Measurements from ENCODE around the gene BIN1. TPM values are rescaled to one million over a fixed set of nuclear protein-coding genes. Genes with fewer than 3 reads are reported as not detected.
A peak's percentile ranks its signal among the peaks of the same experiment; 100 is the strongest.

The BIN1 gene
- total and polyA plus RNA-seq, 2 of the 4 experiments (the other 2 are of a cell fraction), result 18.1 to 25.7 TPM

GRCh38 chr2:127104881-127105655 is 1.9 kb downstream of the BIN1 start (continued):
- no peak for TF ChIP-seq RCOR1 (IDR thresholded peaks at IDR 0.05; ENCODE audit: insufficient replicate concordance, low read length)
- TF ChIP-seq CEBPB (IDR thresholded peaks at IDR 0.05; ENCODE audit: low read depth, low read length), result no peak

- Histone ChIP-seq H3K56ac (ENCODE audit: extremely low read depth, insufficient read depth, low read length) (no peak overlapping the region), H3K4me3 (ENCODE audit: insufficient read depth, low read depth, low read length) (no peak overlapping the region), H3K27ac (ENCODE audit: insufficient read depth, low read length) (no peak overlapping the region), H3K4me1 (ENCODE audit: control insufficient read depth, insufficient read depth, low read length) (peaks cover 18% of the 10 kb centered on the region), H2AK9ac (replicated peaks; ENCODE audit: low read depth, low read length, poor library complexity) (peak overlapping the region; percentile 50), H2BK20ac (ENCODE audit: low read depth, low read length) (peak overlapping the region; percentile 32; the same call in 1 of the 2 replicates), H2AFZ (replicated peaks; ENCODE audit: low read length, poor library complexity) (no peak overlapping the region), H3K79me1 (ENCODE audit: low read depth in 1 of 2, low read length in 2 of 2) (peaks cover 11 to 61% of the 10 kb centered on the region in 2 experiments), H3K9me3 (ENCODE audit: control insufficient read depth, insufficient read depth, low read length) (no peaks in the 10 kb centered on the region), H3K36me3 (ENCODE audit: control insufficient read depth, insufficient read depth, low read length) (no peaks in the 10 kb centered on the region), H3K27me3 (ENCODE audit: control insufficient read depth, insufficient read depth, low read length) (no peaks in the 10 kb centered on the region), H3K14ac (replicated peaks; ENCODE audit: low read depth, low read length) (no peak overlapping the region), H4K91ac (ENCODE audit: insufficient read depth, low read depth, low read length) (peak overlapping the region; percentile 26; the same call in 1 of the 2 replicates), H3K18ac (ENCODE audit: low read depth, low read length) (no peak overlapping the region), H3K4ac (ENCODE audit: low read depth, low read length) (peak overlapping the region; percentile 34; the same call in 1 of the 2 replicates), H3K4me2 (ENCODE audit: low read depth, low read length) (no peak overlapping the region), H2AK5ac (ENCODE audit: low read depth, low read length) (peak overlapping the region; percentile 91; the same call in 1 of the 2 replicates), H4K5ac (ENCODE audit: low read depth, low read length) (no peak overlapping the region), H2BK15ac (ENCODE audit: low read depth, low read length) (no peak overlapping the region), H4K8ac (ENCODE audit: low read depth in 2 of 2, low read length in 2 of 2) (no peak overlapping the region), H4K20me1 (ENCODE audit: insufficient read depth, low read length) (peaks cover 34% of the 10 kb centered on the region), H3K9me1 (ENCODE audit: insufficient read depth, low read length) (peaks cover 18% of the 10 kb centered on the region), H3K9ac (ENCODE audit: low read depth, low read length) (no peak overlapping the region), H2BK120ac (ENCODE audit: low read depth, low read length) (0 out of 2 replicates have a peak overlapping the region, but pooled peaks have one; percentile 12), H2BK5ac (ENCODE audit: low read depth, low read length, poor library complexity, severe bottlenecking) (no peak overlapping the region), H3K23ac (ENCODE audit: low read depth, low read length) (no peak overlapping the region)
- TF ChIP-seq FOS (IDR thresholded peaks at IDR 0.05; ENCODE audit: low read depth, low read length) (no peak), RCOR1 (IDR thresholded peaks at IDR 0.05; ENCODE audit: insufficient replicate concordance, low read length) (no peak), CTCF (conservative IDR thresholded peaks at IDR 0.05; ENCODE audit: low read depth, low read length) (no peak), NFE2L2 (IDR thresholded peaks at IDR 0.05; ENCODE audit: low read depth, low read length) (no peak), RFX5 (IDR thresholded peaks at IDR 0.05; ENCODE audit: low read depth, low read length) (no peak), MAZ (IDR thresholded peaks at IDR 0.05; ENCODE audit: borderline replicate concordance, low read depth, low read length) (no peak)
- no peak for DNase-seq
- BruUV-seq (replicated peaks), result no TSS peak
- no peak for ATAC-seq (ENCODE audit: low read depth)
- intact Hi-C loops (cut with micrococcal nuclease), result no loop called here
- ChIA-PET CTCF (no interaction called here), POLR2A (ENCODE audit: unreplicated experiment) (no interaction called here)
- dilution Hi-C loops (cut with HindIII; ENCODE audit: low sequenced_read_pairs, unreplicated experiment), result no loop called here
- in situ Hi-C loops (cut with MboI; ENCODE audit: low sequenced_read_pairs), result no loop called here
- 60% methylated on average over 1 of the region's 8 CpGs; no CpG with 5 or more reads in 1 of the 2 experiments for WGBS, 2 experiments (ENCODE audit: extremely low coverage in 2 of 2, insufficient read length in 1 of 2)
Observed at GRCh38 chr2:127104166-127104660, 2.7 kb downstream of the BIN1 start.

Measured in IMR-90 (cell line).